Measurements from ENCODE around the gene AP5Z1.
A peak's percentile ranks its signal among the peaks of the same experiment; 100 is the strongest.

The AP5Z1 gene

DNA sequence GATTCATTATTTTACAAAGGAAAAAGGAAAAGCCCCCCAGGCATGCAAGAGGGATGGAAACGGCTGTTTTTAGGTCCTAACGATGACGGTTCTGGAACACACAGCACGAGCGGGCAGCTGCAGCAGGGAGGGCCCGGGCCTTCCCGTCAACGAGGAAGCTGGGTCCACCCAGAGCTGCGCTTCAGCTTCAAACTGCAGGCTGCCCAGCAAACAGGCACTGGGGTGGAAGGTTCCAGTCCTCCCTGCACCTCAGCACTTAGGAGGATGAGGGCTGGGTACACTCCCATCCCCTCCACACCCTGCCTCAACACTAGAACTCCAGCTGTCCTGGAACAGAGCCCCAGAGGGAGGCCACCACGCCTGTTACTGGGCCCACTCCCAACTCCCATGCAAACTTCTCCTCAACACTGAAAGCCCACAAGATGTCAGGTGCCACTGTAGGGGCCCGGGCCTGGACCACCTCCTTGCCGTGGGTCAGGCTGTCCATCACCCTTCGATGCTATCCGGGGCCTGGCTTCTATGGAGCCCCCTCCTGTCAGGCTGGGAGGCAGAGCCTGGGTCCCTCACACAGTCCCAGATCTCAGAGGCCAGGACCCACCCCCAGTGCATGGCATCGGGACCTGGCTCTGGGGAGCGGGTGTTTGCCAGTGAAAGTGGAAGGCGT is 53.4 kb downstream of the AP5Z1 start:
- no peak for DNase-seq

DNA sequence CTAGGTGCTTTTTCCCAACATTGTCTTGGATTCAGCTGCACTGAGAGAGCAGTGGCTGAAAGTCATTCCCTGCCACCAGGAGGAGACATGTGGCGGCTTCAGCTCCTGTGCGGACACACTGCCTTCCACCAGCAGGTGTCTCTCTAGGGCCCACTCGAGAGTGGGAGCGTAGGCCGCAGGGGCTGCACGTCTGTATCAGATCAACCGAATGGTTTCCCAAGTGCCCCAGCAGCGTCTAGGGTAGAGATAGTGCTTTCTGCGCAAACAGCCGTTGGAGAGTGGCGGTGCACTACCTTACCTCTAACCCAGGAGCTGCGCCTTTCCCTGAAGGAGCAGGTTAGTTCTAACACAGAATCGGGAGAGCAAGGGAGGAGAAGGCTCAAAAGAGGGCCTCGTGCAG is 54.8 kb downstream of the AP5Z1 start:
- peak; percentile 57 to 63 for DNase-seq

DNA sequence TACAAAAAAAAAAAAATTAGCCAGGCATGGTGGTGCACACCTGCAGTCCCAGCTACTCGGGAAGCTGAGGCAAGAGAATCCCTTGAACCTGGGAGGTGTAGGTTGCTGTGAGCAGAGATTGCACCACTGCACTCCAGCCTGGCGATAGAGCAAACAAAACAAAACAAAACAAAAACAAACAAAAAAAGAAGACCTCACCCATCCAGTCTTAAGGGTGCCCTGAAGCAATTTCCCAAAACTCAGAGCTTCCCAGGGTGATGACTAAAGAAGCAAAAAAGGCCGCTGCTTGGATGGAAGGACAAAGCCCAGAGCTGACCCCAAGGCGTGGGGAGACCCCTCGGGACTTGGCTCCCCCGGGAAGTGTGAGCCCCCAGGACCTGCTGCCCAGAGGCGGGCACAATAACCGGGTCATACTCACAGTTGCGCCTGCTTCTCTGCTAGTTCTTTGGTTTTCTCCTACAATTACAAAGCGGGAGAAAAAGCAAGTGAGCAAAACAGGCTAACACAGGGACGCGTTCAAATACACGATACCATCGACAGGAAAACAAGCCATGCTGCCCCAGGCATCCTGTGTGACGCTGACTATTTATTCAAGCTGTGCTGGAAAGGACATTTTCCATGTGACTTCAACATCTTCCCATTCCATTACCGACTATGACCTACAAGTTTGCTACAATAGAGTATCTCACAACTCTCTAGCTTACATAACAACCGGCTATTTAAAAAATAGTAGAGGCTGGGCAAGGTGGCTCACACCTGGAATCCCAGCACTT is 56.5 kb downstream of the AP5Z1 start:
- DNase-seq: no peak

GRCh38 chr7:4832711-4833110 is 57.3 kb downstream of the AP5Z1 start:
- no peak for DNase-seq

DNA sequence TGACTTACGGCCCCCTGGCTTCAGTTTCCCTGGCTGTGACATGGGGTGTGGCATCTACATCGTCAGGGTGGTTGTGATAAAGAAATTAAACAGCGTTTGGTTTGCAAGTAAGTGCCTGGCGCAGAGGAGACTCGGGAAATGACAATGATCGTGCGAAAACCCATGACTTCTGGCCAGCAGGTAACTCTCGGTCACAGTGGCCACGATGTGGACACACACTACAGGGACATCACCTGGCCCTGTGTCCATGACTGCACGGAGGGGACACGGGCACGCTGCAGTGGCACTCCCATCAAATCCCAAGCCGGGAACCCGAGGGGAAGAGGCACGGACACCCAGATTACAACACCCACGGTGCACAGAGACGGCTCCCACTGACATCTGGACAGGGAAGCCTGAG is 57.8 kb downstream of the AP5Z1 start:
- no peak for DNase-seq

GRCh38 chr7:4833691-4834600 is 58.5 kb downstream of the AP5Z1 start:
- DNase-seq: no peak

DNA sequence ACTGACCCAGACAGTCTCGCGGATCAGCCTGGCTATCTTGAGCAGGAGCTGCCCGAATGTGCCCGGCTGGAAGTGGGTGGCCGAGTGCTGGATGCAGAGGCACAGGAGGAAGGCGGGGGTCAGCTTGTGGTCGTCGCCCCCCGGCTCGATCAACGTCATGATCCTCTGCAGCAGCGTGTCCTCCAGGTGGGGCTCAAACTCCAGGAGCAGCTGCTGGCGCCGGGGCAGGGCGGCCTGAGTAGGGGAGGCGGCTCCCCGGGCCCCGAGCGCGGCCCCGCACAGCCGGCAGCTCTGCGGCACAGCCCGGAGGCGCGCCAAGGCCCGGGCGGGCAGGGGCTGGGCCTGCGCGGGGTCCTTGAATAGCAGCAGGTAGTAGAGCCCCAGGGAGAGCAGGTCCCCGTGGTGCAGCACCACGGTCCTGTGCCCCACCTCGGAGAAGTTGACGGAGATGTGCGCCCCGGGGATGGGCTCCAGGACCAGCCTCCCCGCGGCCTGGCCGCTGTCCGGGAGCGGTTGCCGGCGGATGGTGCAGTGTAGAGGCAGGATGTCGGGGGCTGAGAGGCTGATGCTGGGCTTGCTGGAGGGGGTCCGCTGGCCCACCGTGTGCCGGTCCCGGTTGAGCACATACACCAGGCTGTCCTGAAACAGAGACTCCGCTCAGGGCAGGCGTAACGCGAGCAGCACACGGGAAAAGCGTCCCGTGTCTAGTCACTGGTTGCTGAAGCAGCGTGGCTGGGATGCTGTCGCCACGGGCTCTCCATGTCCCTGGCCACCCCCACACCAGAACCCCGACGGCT is 59.4 kb downstream of the AP5Z1 start:
- DNase-seq: no peak

- DNase-seq: no peak
Measured at GRCh38 chr7:4835398-4836205, 60.2 kb downstream of the AP5Z1 start.

DNA sequence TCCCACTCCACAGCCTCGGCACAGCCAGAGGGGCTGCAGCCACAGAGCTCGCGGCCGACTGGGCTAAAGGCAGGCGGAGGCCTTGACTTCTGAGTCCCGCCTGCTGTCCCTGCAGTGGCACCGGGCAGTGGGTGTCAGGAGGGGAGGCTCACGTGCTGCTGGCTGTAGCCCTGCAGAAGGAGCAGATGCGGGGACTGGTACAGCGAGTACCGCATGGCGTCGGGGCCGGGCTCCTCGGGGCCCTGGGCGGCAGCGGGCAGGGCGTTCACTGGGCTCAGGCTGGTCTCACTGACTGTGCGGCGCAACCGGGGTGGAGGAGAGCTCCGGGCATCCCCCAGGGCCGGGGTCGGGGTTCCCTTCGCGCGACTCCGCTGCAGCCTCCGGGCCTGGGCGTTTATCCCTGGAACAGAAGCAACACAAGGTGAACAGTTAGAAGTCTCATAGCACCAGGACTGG is 60.8 kb downstream of the AP5Z1 start:
- DNase-seq: no peak

DNA sequence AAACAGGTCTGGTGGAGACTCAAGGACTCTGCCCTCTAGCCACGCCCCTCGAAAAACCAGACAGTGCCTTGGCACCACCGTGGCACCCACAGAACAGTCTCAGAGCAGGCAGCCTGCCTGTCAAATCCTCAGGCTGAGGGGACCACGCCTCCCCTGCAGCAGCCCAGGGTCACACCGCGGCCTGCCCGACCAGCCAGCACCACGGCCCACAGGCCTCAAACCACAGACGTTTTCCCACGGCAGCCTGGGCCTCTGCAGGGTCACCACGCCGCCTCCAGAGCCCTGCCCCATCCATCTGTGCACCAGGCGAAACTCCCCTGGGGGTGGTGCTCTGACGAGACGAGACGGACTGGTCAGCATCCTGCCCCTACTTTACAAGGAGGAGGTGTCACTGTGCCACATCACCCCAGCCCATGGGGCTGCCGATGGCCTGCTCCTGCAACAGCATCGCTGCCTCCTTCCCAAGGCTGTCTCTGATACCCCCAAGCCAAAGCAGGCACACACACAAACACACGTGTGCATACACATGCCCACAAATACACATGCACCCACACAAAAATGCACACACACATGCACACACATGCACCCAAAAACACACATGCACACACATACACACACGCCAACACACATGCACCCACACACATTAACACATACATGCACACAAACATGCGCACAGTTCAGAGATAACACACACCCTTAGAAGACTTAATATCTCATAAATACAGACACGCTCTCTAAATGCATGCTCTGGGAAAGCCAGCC is 61.8 kb downstream of the AP5Z1 start:
- DNase-seq: no peak

DNA sequence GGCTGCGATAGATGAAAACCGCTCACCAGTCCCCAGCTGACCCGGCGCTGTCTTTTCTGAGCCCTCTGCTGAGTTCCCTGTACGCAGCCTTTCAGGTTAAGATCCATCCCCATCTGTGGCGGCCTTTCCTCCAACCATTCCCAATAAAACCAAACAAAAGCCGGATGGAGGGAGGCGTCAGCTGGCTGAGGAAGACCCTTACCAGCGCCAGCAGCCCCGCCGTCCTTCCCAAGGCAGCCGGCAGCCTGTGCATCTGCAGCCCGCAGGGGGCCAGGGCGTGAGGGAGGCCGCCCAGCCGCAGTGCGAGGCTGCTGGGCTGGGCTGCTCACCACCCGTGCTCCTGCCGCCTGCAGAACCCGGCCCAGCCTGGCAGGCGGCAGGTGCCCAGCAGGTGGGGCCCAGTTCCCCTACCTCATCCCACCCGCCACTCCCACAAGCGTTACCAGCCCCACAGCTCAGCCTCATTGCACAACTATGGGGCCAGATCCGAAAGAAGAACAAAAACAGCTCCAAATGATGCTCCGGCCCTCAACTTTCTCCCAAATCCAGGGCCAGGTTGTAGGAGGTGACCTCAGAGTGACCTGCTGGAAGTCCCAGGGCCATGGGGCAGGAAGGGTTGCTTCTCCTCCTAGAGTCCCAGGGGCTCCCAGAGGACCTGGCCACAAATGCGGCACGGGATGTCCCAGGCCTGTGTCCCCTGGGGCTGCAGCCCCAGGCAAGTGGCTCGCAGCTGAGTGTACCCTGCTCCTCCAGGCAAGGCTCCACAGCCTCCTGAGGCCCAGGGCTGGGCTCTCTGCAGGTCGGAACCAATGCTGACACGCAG is 62.6 kb downstream of the AP5Z1 start:
- DNase-seq: no peak

DNA sequence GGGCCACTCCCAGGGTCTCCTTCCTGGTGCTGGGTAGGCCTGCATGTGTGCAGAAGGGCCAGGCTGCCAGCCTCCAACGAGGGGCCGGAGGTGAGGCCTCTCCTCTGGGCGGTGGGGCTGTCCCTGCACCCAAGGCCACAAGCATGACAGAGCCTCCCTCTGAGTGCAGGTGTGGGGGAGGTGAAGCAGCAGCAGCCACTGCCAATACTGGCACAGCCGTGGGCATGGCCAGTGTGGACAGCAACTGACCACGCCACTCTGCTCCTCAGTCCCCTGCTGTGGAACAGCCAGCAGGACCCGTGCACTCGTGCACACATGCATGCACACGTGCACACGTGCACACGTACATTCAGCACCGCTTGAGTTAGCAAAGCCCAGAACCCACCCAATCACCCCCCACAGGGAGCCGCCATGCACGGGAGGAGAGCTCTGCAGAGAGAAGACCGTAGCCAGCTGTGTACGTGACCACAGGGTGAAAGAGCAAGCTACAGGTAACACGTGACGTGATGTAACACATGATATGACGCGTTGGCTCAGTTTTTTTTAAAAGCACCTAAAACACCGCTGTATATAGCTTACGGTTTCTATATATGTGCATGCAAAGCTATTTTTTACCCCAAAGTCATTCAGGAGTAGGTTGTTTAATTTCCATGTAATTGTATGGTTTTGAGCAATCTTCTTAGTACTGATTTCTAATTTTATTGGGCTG is 63.4 kb downstream of the AP5Z1 start:
- DNase-seq: no peak

DNA sequence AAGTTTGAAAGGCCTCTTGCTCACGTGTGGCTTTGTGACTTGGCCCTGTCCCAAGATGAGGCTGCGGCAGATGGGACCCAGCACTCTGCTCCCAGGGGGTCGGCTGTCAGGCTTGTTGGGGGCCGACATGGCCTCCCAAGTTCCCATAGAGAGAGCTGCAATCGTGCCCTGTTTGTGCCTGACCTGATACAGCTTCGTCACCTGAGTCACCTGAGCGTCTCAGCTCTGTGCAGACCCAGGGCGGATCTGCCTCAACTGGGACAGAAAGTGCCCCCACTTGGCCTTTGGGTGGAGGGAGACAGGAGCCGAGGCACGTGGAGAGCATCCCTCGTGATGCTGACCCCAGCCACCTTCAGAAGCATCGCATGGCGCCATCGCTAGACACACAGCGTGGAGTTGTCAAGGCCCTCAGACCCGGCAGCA is 64.7 kb downstream of the AP5Z1 start:
- no peak for DNase-seq
